Measurements from ENCODE around the gene SLC30A5. TPM values are rescaled to one million over a fixed set of nuclear protein-coding genes. Genes with fewer than 3 reads are reported as not detected.
A peak's percentile ranks its signal among the peaks of the same experiment; 100 is the strongest.

SLC30A5 gene
- total and polyA plus RNA-seq, 9 of the 15 experiments (the other 6 are each of a cell fraction or from before 2014, with no cell fraction given), result 22.9 to 86.8 (median 62.5) TPM

- TF ChIP-seq ZNF407 (IDR thresholded peaks at IDR 0.05; ENCODE audit: low read depth) (no peak), HDAC3 (IDR thresholded peaks at IDR 0.05; ENCODE audit: borderline replicate concordance, partially characterized antibody) (no peak), ARHGAP35 (IDR thresholded peaks at IDR 0.05; ENCODE audit: partially characterized antibody) (no peak), SNIP1 (IDR thresholded peaks at IDR 0.05; ENCODE audit: low read depth) (no peak), CEBPG (CRISPR knock-in tag; IDR thresholded peaks at IDR 0.05) (no peak), CEBPG (tag; conservative IDR thresholded peaks at IDR 0.05 in 1 of 2, IDR thresholded peaks at IDR 0.05 in 1 of 2) (0 out of 4 replicates have a peak, but pooled peaks of 1 of the 2 experiments have one; percentile 7), SP2 (IDR thresholded peaks at IDR 0.05; ENCODE audit: extremely low read depth, low read depth, low read length, poor library complexity, severe bottlenecking) (no peak), DLX4 (CRISPR knock-in tag; IDR thresholded peaks at IDR 0.05) (no peak), EP400 (IDR thresholded peaks at IDR 0.05) (no peak), DPF2 (IDR thresholded peaks at IDR 0.05) (peak; percentile 58; the same call in 1 of the 2 replicates), SMARCC2 (IDR thresholded peaks at IDR 0.05; ENCODE audit: low read depth) (peak; percentile 42; the same call in 1 of the 2 replicates)
Observed at GRCh38 chr5:69105996-69106906, 12.4 kb downstream of the SLC30A5 start (continued).
